Tibial nerve (tissue), 3 donors: ENCODE measurements around the gene NYAP2.

ENCODE experiments used
- POLR2A ChIP-seq, 2 donors: fragments of 450-650 bp; IDR thresholded peaks; one replicate each; pipeline ENCODE4 v1.6.1; 2017; ENCODE audit warnings: antibody characterized with exemption in 2 of 2, mild to moderate bottlenecking in 2 of 2, moderate library complexity in 2 of 2
- TF ChIP-seq, protein P1 (sequence below), 5 experiments: fragments of 200-600 bp in 3 of 5; fragments of 450-650 bp in 2 of 5; sonication (generic) in 3 of 5; IDR thresholded peaks; one replicate each; pipeline ENCODE4 v1.5.1; 2016 to 2019; ENCODE audit warnings: antibody characterized with exemption in 5 of 5, mild to moderate bottlenecking in 3 of 5, moderate library complexity in 2 of 5

DNA sequence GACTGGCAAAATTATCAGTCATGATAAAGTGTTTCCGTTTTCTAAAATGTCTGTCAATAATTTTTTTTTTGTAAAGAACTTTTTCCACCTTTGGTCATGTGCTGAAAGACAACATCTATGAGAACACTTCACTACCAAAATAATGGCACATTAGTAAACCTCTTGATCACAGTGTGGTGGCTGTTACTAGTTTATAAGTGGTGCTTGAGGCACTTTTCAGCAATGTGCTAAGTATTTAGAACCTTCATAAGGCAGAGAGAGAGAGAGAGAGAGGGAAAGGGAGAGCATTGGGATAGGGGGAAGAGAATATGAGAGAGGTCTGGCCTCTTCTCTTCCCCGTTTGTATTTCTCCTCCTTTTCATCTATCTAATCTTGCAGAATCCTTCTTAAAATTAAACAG lies 1.1 kb upstream of the NYAP2 start:
- no peak for TF ChIP-seq POLR2A (IDR thresholded peaks at IDR 0.05)
- TF ChIP-seq, protein P1, sequence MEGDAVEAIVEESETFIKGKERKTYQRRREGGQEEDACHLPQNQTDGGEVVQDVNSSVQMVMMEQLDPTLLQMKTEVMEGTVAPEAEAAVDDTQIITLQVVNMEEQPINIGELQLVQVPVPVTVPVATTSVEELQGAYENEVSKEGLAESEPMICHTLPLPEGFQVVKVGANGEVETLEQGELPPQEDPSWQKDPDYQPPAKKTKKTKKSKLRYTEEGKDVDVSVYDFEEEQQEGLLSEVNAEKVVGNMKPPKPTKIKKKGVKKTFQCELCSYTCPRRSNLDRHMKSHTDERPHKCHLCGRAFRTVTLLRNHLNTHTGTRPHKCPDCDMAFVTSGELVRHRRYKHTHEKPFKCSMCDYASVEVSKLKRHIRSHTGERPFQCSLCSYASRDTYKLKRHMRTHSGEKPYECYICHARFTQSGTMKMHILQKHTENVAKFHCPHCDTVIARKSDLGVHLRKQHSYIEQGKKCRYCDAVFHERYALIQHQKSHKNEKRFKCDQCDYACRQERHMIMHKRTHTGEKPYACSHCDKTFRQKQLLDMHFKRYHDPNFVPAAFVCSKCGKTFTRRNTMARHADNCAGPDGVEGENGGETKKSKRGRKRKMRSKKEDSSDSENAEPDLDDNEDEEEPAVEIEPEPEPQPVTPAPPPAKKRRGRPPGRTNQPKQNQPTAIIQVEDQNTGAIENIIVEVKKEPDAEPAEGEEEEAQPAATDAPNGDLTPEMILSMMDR (IDR thresholded peaks at IDR 0.05): no peak
